GM18507 (cell line): Measurements from ENCODE around the gene ARPC1A.
"Not testable (repeated sequence)": the region's sequence is repeated elsewhere in the genome, so short reads cannot be mapped to it uniquely, and the experiment has no call there.

Experiments used
- DNase-seq: peaks from one replicate; pipeline ENCODE4 v3.0.0; 2011; ENCODE audit warnings: low read depth; ENCODE audit not compliant: insufficient read length; ENCODE audit errors: extremely low spot score
- FAIRE-seq: peaks from 2 replicates; lab custom pipeline; 2011; peaks lifted over from hg19 to GRCh38; lab: Jason Lieb, UNC

The ARPC1A gene

GRCh38 chr7:99325592-99326407 is at the start of gene ARPC1A:
ARPC1A (plus strand) TSS chr7:99325898; CDS start chr7:99333354, 7,456 bp downstream.
- DNase-seq (peak; percentile 97), FAIRE-seq (peak; percentile 90)

- no peak for FAIRE-seq
Observed at GRCh38 chr7:99278180-99278579, 47.5 kb upstream of the ARPC1A start.

GRCh38 chr7:99284165-99284564 is 41.5 kb upstream of the ARPC1A start:
- FAIRE-seq, DNase-seq: not testable (repeated sequence)

More at GRCh38 chr7:99278180-99278579, 47.5 kb upstream of the ARPC1A start:
- DNase-seq: no peak

- FAIRE-seq (no peak), DNase-seq (no peak)
Observed at GRCh38 chr7:99287779-99288534, 37.7 kb upstream of the ARPC1A start.

- no peak for FAIRE-seq
- no peak for DNase-seq
Observed at GRCh38 chr7:99289185-99289584, 36.5 kb upstream of the ARPC1A start.

GRCh38 chr7:99290148-99290547 is 35.5 kb upstream of the ARPC1A start:
- FAIRE-seq, DNase-seq: not testable (repeated sequence)

GRCh38 chr7:99290980-99291607 is 34.6 kb upstream of the ARPC1A start:
- FAIRE-seq: no peak

GRCh38 chr7:99292127-99292526 is 33.6 kb upstream of the ARPC1A start:
- no peak for FAIRE-seq
- no peak for DNase-seq

More at GRCh38 chr7:99290980-99291607, 34.6 kb upstream of the ARPC1A start:
- no peak for DNase-seq

GRCh38 chr7:99293167-99293566 is 32.5 kb upstream of the ARPC1A start:
- DNase-seq (no peak), FAIRE-seq (no peak)

- DNase-seq: no peak
- no peak for FAIRE-seq
Observed at GRCh38 chr7:99293650-99294049, 32.0 kb upstream of the ARPC1A start.

GRCh38 chr7:99296471-99296870 is 29.2 kb upstream of the ARPC1A start:
- DNase-seq: no peak
- FAIRE-seq: no peak

GRCh38 chr7:99301496-99301895 is 24.2 kb upstream of the ARPC1A start:
- DNase-seq (no peak), FAIRE-seq (no peak)

GRCh38 chr7:99305473-99306260 is 20.0 kb upstream of the ARPC1A start:
- DNase-seq (no peak), FAIRE-seq (no peak)

- FAIRE-seq: no peak
- DNase-seq: no peak
Observed at GRCh38 chr7:99308461-99309074, 17.1 kb upstream of the ARPC1A start.

GRCh38 chr7:99309111-99309510 is 16.6 kb upstream of the ARPC1A start:
- FAIRE-seq (no peak), DNase-seq (no peak)

- FAIRE-seq: no peak
- no peak for DNase-seq
Observed at GRCh38 chr7:99310004-99310403, 15.7 kb upstream of the ARPC1A start.

GRCh38 chr7:99311702-99312101 is 14.0 kb upstream of the ARPC1A start:
- no peak for DNase-seq
- no peak for FAIRE-seq

- FAIRE-seq (peak; percentile 78), DNase-seq (peak; percentile 52)
Observed at GRCh38 chr7:99312316-99313203, 13.1 kb upstream of the ARPC1A start.
